Neural cell (in vitro differentiated cells): ENCODE measurements around the gene HDAC5. TPM values are rescaled to one million over a fixed set of nuclear protein-coding genes. Genes with fewer than 3 reads are reported as not detected.
"Not testable (repeated sequence)": the region's sequence is repeated elsewhere in the genome, so short reads cannot be mapped to it uniquely, and the experiment has no call there.

Experiments used
- H2AFZ ChIP-seq: fragments of 200-600, 300-800 bp; sonication (generic), shearing (Covaris generic); 2 replicates; pipeline ENCODE4 v1.6.0; 2014; ENCODE audit warnings: low read depth, mild to moderate bottlenecking, antibody characterized with exemption, low read length, moderate library complexity
- H3F3A ChIP-seq: fragments of 200-600 bp; shearing (Covaris generic); 2 replicates; pipeline ENCODE4 v1.6.1; 2016; ENCODE audit warnings: mild to moderate bottlenecking, moderate library complexity, mixed read lengths, antibody characterized with exemption, low read length; ENCODE audit not compliant: insufficient read depth, poor library complexity, severe bottlenecking
- H3K27ac ChIP-seq: fragments of 200-600, 300-800 bp; sonication (generic), shearing (Covaris generic); 2 replicates; pipeline ENCODE4 v1.5.1; 2014; ENCODE audit warnings: mild to moderate bottlenecking, low read length, moderate library complexity
- H3K27me3 ChIP-seq: fragments of 300-800, 200-600 bp; sonication (generic), shearing (Covaris generic); 2 replicates; pipeline ENCODE4 v1.6.0; 2014; ENCODE audit warnings: mild to moderate bottlenecking, low read depth, low read length, moderate library complexity; ENCODE audit not compliant: insufficient read depth
- H3K36me3 ChIP-seq: fragments of 300-800, 200-600 bp; sonication (generic), shearing (Covaris generic); 2 replicates; pipeline ENCODE4 v1.5.1; 2014; ENCODE audit warnings: mild to moderate bottlenecking, antibody characterized with exemption, low read length, moderate library complexity; ENCODE audit not compliant: insufficient read depth
- H3K4me2 ChIP-seq: fragments of 300-800, 200-600 bp; sonication (generic), shearing (Covaris generic); 2 replicates; pipeline ENCODE4 v1.6.0; 2014; ENCODE audit warnings: mild to moderate bottlenecking, low read length
- H3K4me3 ChIP-seq: fragments of 300-800, 200-600 bp; sonication (generic), shearing (Covaris generic); 2 replicates; pipeline ENCODE4 v1.5.1; 2014; ENCODE audit warnings: mild to moderate bottlenecking, low read length, moderate library complexity
- H3K79me2 ChIP-seq: fragments of 200-600 bp; shearing (Covaris generic); replicated peaks from 2 replicates; pipeline ENCODE4 v1.6.0; 2014; ENCODE audit warnings: mild to moderate bottlenecking, low read length, moderate library complexity; ENCODE audit not compliant: insufficient read depth
- H3K9ac ChIP-seq: fragments of 300-800, 200-600 bp; sonication (generic), shearing (Covaris generic); 2 replicates; pipeline ENCODE4 v1.6.1; 2016; ENCODE audit warnings: mild to moderate bottlenecking, low read length, mixed read lengths
- H3K9me2 ChIP-seq: fragments of 200-600 bp; shearing (Covaris generic); 2 replicates; pipeline ENCODE4 v1.6.1; 2016; ENCODE audit warnings: mild to moderate bottlenecking, low read length, mixed read lengths; ENCODE audit not compliant: insufficient read depth
- H3K9me3 ChIP-seq: fragments of 200-600, 300-800 bp; sonication (generic), shearing (Covaris generic); 2 replicates; pipeline ENCODE4 v1.6.1; 2016; ENCODE audit warnings: mild to moderate bottlenecking, mixed run types, low read length, moderate library complexity, mixed read lengths
- H4K20me1 ChIP-seq: fragments of 200-600 bp; shearing (Covaris generic); 2 replicates; pipeline ENCODE4 v1.6.1; 2016; ENCODE audit warnings: mild to moderate bottlenecking, mixed run types; ENCODE audit not compliant: insufficient read depth
- EP300 ChIP-seq: fragments of 450-650 bp; conservative IDR thresholded peaks from 2 replicates; pipeline ENCODE4 v1.6.1; 2014; ENCODE audit warnings: antibody characterized with exemption, mild to moderate bottlenecking, moderate library complexity; ENCODE audit not compliant: poor library complexity, severe bottlenecking
- EZH2 ChIP-seq: fragments of 200-600, 300-800 bp; shearing (Covaris generic), sonication (generic); IDR thresholded peaks from 2 replicates; pipeline ENCODE4 v1.6.1; 2014; ENCODE audit warnings: antibody characterized with exemption, low read length, borderline replicate concordance, mild to moderate bottlenecking; ENCODE audit not compliant: insufficient read depth, poor library complexity, severe bottlenecking
- MXI1 ChIP-seq: fragments of 450-650 bp; conservative IDR thresholded peaks from 2 replicates; pipeline ENCODE4 v1.6.1; 2014; ENCODE audit warnings: antibody characterized with exemption, mild to moderate bottlenecking; ENCODE audit not compliant: poor library complexity, severe bottlenecking
- POLR2AphosphoS5 ChIP-seq: IDR thresholded peaks from 2 replicates; pipeline ENCODE4 v1.6.1; 2012
- RAD21 ChIP-seq: fragments of 450-650 bp; conservative IDR thresholded peaks from 2 replicates; pipeline ENCODE4 v1.6.1; 2014; ENCODE audit warnings: antibody characterized with exemption, mild to moderate bottlenecking, moderate library complexity
- SMC3 ChIP-seq: fragments of 450-650 bp; conservative IDR thresholded peaks from 2 replicates; pipeline ENCODE4 v1.6.1; 2014; ENCODE audit warnings: antibody characterized with exemption, mild to moderate bottlenecking, moderate library complexity; ENCODE audit not compliant: poor library complexity
- TAF1 ChIP-seq: IDR thresholded peaks from 2 replicates; pipeline ENCODE4 v1.6.1; 2012; ENCODE audit warnings: low read depth
- polyA plus RNA-seq: library from polyadenylated mRNA; depleted of rRNA; stranded (reverse); fragments of >200 nt; gene quantifications from 2 replicates; pipeline ENCODE4 v1.2.3, GENCODE V29; 2014
- TF ChIP-seq, protein P1 (sequence below): IDR thresholded peaks from 2 replicates; pipeline ENCODE4 v1.6.1; 2012; ENCODE audit warnings: borderline replicate concordance
- TF ChIP-seq, protein P2 (sequence below): fragments of 450-650 bp; IDR thresholded peaks from 2 replicates; pipeline ENCODE4 v1.5.1; 2014; ENCODE audit warnings: antibody characterized with exemption, mild to moderate bottlenecking, moderate library complexity; ENCODE audit not compliant: poor library complexity, severe bottlenecking

The HDAC5 gene
- polyA plus RNA-seq, 1 donor from 2014 or later: 97.8 TPM

DNA sequence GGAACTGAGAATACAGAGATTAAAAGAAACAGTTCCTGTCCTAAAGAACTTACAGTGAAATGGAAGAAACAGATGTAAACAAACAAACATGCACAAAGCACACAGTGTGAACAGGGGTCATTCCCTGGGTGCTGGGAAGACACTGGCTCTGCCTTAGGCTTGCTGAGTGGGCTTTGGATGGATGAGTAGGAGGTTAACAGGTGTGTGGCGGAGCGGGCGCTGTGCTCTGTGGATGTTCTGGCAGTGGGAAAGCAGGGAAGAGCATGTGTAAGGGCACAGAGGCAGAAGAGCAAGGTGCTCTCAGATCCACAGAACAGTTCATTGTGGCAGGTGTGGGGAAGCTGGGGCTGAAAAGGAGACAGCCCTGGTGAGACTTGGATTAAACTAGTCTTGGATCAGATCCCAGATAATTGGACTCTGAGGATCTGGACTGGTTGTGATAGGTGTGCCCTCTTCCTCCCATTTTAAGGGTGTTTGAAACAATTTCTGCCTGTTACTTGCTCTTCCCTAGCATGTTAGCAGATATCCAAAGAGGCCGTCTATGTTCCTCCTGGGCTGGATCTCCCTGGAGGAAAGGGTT is 26.4 kb upstream of the HDAC5 start:
- Histone ChIP-seq H3K79me2 (no peaks in the 10 kb centered on the region), H3K27me3 (no peaks in the 10 kb centered on the region), H3K27ac (no peak overlapping the region), H3K9me3 (no peaks in the 10 kb centered on the region), H3F3A (no peaks in the 10 kb centered on the region), H2AFZ (no peak overlapping the region), H3K9ac (no peak overlapping the region), H3K9me2 (no peaks in the 10 kb centered on the region), H3K36me3 (no peaks in the 10 kb centered on the region), H3K4me3 (no peak overlapping the region), H4K20me1 (no peaks in the 10 kb centered on the region), H3K4me2 (no peak overlapping the region)
- no peak for TF ChIP-seq POLR2AphosphoS5

DNA sequence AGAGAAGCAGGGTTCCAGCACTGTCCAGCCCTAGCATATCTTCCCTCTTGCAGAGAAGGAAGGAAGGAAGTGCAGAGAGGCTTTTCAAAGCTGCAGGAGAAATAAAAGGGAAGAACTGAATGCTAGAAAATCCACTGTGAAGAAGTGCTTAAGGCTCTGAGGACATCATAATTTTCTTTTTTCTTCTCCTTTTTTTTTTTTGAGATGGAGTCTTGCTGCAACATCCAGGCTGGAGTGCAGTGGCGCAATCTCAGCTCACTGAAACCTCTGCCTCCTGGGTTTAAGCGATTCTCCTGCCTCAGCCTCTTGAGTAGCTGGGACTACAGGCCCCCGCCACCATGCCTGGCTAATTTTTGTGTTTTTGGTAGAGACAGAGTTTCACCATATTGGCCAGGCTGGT is 25.6 kb upstream of the HDAC5 start:
- not testable (repeated sequence) for H3K9me2 ChIP-seq, H3K4me2 ChIP-seq, H3K79me2 ChIP-seq, H3K4me3 ChIP-seq, H4K20me1 ChIP-seq, H3K27me3 ChIP-seq, H3K27ac ChIP-seq, H3F3A ChIP-seq, H3K9me3 ChIP-seq, H3K9ac ChIP-seq, H2AFZ ChIP-seq, H3K36me3 ChIP-seq

DNA sequence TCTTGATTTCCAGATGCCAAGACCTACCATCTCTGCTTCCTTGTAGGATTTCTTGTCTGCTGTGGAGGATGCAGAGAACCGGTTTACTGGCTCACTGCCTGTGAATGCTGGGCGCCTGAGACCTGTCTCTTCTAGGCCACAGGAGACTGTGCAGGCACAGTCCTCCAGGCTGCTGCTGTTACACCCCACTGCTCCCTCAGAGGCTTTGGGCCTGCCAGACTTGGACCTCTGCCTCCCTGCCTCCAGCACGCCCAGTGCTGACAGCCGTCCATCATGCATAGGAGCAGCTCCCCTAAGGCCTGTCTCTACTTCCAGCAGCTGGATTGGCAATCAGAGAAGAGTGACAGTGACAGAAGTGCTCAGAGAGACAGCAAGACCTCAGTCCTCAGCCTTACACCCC is 24.4 kb upstream of the HDAC5 start:
- Histone ChIP-seq H3K36me3 (no peaks in the 10 kb centered on the region), H3K4me2 (no peak overlapping the region), H3K27ac (no peak overlapping the region), H2AFZ (no peak overlapping the region), H4K20me1 (no peaks in the 10 kb centered on the region), H3F3A (no peaks in the 10 kb centered on the region), H3K79me2 (no peaks in the 10 kb centered on the region), H3K9me2 (no peaks in the 10 kb centered on the region), H3K9me3 (no peaks in the 10 kb centered on the region), H3K4me3 (no peak overlapping the region), H3K9ac (no peak overlapping the region), H3K27me3 (no peaks in the 10 kb centered on the region)
- TF ChIP-seq, protein P1, sequence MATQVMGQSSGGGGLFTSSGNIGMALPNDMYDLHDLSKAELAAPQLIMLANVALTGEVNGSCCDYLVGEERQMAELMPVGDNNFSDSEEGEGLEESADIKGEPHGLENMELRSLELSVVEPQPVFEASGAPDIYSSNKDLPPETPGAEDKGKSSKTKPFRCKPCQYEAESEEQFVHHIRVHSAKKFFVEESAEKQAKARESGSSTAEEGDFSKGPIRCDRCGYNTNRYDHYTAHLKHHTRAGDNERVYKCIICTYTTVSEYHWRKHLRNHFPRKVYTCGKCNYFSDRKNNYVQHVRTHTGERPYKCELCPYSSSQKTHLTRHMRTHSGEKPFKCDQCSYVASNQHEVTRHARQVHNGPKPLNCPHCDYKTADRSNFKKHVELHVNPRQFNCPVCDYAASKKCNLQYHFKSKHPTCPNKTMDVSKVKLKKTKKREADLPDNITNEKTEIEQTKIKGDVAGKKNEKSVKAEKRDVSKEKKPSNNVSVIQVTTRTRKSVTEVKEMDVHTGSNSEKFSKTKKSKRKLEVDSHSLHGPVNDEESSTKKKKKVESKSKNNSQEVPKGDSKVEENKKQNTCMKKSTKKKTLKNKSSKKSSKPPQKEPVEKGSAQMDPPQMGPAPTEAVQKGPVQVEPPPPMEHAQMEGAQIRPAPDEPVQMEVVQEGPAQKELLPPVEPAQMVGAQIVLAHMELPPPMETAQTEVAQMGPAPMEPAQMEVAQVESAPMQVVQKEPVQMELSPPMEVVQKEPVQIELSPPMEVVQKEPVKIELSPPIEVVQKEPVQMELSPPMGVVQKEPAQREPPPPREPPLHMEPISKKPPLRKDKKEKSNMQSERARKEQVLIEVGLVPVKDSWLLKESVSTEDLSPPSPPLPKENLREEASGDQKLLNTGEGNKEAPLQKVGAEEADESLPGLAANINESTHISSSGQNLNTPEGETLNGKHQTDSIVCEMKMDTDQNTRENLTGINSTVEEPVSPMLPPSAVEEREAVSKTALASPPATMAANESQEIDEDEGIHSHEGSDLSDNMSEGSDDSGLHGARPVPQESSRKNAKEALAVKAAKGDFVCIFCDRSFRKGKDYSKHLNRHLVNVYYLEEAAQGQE: no peak
- no peak for TF ChIP-seq MXI1
- TF ChIP-seq TAF1: no peak
- TF ChIP-seq RAD21: no peak
- TF ChIP-seq, protein P2, sequence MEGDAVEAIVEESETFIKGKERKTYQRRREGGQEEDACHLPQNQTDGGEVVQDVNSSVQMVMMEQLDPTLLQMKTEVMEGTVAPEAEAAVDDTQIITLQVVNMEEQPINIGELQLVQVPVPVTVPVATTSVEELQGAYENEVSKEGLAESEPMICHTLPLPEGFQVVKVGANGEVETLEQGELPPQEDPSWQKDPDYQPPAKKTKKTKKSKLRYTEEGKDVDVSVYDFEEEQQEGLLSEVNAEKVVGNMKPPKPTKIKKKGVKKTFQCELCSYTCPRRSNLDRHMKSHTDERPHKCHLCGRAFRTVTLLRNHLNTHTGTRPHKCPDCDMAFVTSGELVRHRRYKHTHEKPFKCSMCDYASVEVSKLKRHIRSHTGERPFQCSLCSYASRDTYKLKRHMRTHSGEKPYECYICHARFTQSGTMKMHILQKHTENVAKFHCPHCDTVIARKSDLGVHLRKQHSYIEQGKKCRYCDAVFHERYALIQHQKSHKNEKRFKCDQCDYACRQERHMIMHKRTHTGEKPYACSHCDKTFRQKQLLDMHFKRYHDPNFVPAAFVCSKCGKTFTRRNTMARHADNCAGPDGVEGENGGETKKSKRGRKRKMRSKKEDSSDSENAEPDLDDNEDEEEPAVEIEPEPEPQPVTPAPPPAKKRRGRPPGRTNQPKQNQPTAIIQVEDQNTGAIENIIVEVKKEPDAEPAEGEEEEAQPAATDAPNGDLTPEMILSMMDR: no peak
- no peak for TF ChIP-seq POLR2AphosphoS5
- no peak for TF ChIP-seq EP300
- no peak for TF ChIP-seq SMC3
- no peak for TF ChIP-seq EZH2
